Right lobe of liver (tissue), 6 donors: Measurements from ENCODE around the gene DOK5. TPM values are rescaled to one million over a fixed set of nuclear protein-coding genes. Genes with fewer than 3 reads are reported as not detected.
A peak's percentile ranks its signal among the peaks of the same experiment; 100 is the strongest.

Source experiments
- ATAC-seq, 4 donors: fragments of 200-7000 bp; cut with Tn5 transposase; one replicate each; pipeline ENCODE4 v1.9.1; 2020; ENCODE audit warnings: mild to moderate bottlenecking in 4 of 4, moderate library complexity in 4 of 4
- DNase-seq, 3 donors: peaks; one replicate each; pipeline ENCODE4 v3.0.0-alpha.2; 2020
- H3K27ac ChIP-seq, 3 donors: fragments of 200-600 bp; one replicate each; pipeline ENCODE4 v1.8.0; 2022
- H3K27me3 ChIP-seq, 2 donors: fragments of 200-600 bp; one replicate each; pipeline ENCODE4 v1.8.0; 2022
- H3K36me3 ChIP-seq, 4 donors: fragments of 200-600 bp; sonication (generic) in 1 of 4; one replicate each; pipeline versions ENCODE4 v1.5.1 to v1.8.0; 2017 to 2022; ENCODE audit warnings: control low read depth in 1 of 4
- H3K4me1 ChIP-seq, 4 donors: fragments of 200-600 bp; sonication (generic) in 1 of 4; one replicate each; pipeline versions ENCODE4 v1.5.1 to v1.8.0; 2017 to 2022; ENCODE audit warnings: control low read depth in 1 of 4
- H3K4me3 ChIP-seq, 3 donors: fragments of 200-600 bp; one replicate each; pipeline ENCODE4 v1.8.0; 2022
- H3K9me3 ChIP-seq, 4 donors: fragments of 200-600 bp; sonication (generic) in 1 of 4; one replicate each; pipeline versions ENCODE4 v1.5.1 to v1.8.0; 2017 to 2022; ENCODE audit warnings: control low read depth in 1 of 4
- CTCF ChIP-seq, 4 donors: fragments of 200-600 bp in 3 of 4; fragments of 450-650 bp in 1 of 4; IDR thresholded peaks; one replicate each; pipeline versions ENCODE4 v1.5.1 to v1.8.0; 2016 to 2022; ENCODE audit warnings: antibody characterized with exemption in 4 of 4, mild to moderate bottlenecking in 2 of 4
- POLR2A ChIP-seq: fragments of 450-650 bp; IDR thresholded peaks from one replicate; pipeline ENCODE4 v1.6.1; 2017; ENCODE audit warnings: antibody characterized with exemption, mild to moderate bottlenecking
- WGBS: methylation state at CpG from one replicate; pipeline ENCODE4 v1.1.6; 2018; ENCODE audit warnings: low coverage, low lambda C conversion rate; ENCODE audit not compliant: insufficient coverage; ENCODE audit errors: missing lambda C conversion rate; 5-methylcytosine and 5-hydroxymethylcytosine counted together
- intact Hi-C, 2 donors: fragments of 100-400 bp; cut with DNase I; formaldehyde crosslinking; loops; one replicate each; pipeline versions ENCODE4 v1.11.2 to v1.14.1; 2022
- total RNA-seq, 6 experiments: library from RNA; depleted of rRNA in 2 of 6; stranded (reverse); fragments of >200 nt in 2 of 6; fragmentation: NEBNext Ultra II Directional in 3 of 6; extraction: Animal tissue kit (Norgen Biotek cat#: 25700) in 3 of 6; gene quantifications; one replicate each; pipeline versions ENCODE4 v1.1.0 to v1.2.4, GENCODE V29; 2016 to 2023
- donor health status: DM: no; HTN: yes; CAD: no.
- donor health status: DM: no; HTN: no; CAD: no.
- donor health status: DM: no; HTN: no; CAD: no.
- donor health status: DM: no; HTN: yes; CAD: no.
- donor health status: DM: no; HTN: yes; CAD: no.

Gene DOK5
- total RNA-seq, 6 experiments from 2014 or later = 0.43 to 0.69 TPM; not detected in 4

- intact Hi-C loops = loop anchor here (5.0 to 10.0 kb wide), 2 partner anchors 424 to 436 kb away; no protein-coding TSS in a partner anchor
- WGBS = 60% methylated on average over 9 of the region's 9 CpGs
- Histone ChIP-seq H3K4me1 (peaks cover 0 to 10% (median 4%) of the 10 kb centered on the region in 4 donors), H3K4me3 (no peak overlapping the region), H3K36me3 (no peaks in the 10 kb centered on the region), H3K27me3 (no peaks in the 10 kb centered on the region), H3K27ac (no peak overlapping the region), H3K9me3 (no peaks in the 10 kb centered on the region)
- TF ChIP-seq CTCF (IDR thresholded peaks at IDR 0.05) (no peak), POLR2A (no peak)
- no peak for DNase-seq
- no peak for ATAC-seq
Measured at GRCh38 chr20:54648421-54649142, 173.2 kb downstream of the DOK5 start.

GRCh38 chr20:54649511-54649962 lies 174.1 kb downstream of the DOK5 start:
- Histone ChIP-seq H3K9me3 (no peaks in the 10 kb centered on the region), H3K36me3 (no peaks in the 10 kb centered on the region), H3K27me3 (no peaks in the 10 kb centered on the region), H3K4me3 (no peak overlapping the region), H3K4me1 (peaks cover 0 to 10% (median 4%) of the 10 kb centered on the region in 4 donors), H3K27ac (no peak overlapping the region)
- DNase-seq = peak; percentile 74 to 82 (median 75)
- WGBS = 5% methylated on average over 8 of the region's 8 CpGs
- TF ChIP-seq POLR2A (no peak), CTCF (IDR thresholded peaks at IDR 0.05) (peak; percentile 55 to 87 (median 83))
- intact Hi-C loops = loop anchor here (5.0 to 10.0 kb wide), 2 partner anchors 425 to 437 kb away; no protein-coding TSS in a partner anchor
- peak; percentile 89 to 93 (median 91) for ATAC-seq

- WGBS = 32% methylated on average over 4 of the region's 4 CpGs
- DNase-seq = no peak
- Histone ChIP-seq H3K9me3 (no peaks in the 10 kb centered on the region), H3K27ac (no peak overlapping the region), H3K36me3 (no peaks in the 10 kb centered on the region), H3K27me3 (no peaks in the 10 kb centered on the region), H3K4me1 (peaks cover 0 to 10% (median 4%) of the 10 kb centered on the region in 4 donors), H3K4me3 (no peak overlapping the region)
- TF ChIP-seq CTCF (IDR thresholded peaks at IDR 0.05) = no peak
- TF ChIP-seq POLR2A = no peak
- intact Hi-C loops = no loop called here
- peak in 1 of 4 donors; percentile 33 for ATAC-seq
Measured at GRCh38 chr20:54650052-54650719, 174.8 kb downstream of the DOK5 start.

GRCh38 chr20:54651252-54651651 lies 175.9 kb downstream of the DOK5 start:
- 60% methylated on average over 3 of the region's 3 CpGs for WGBS
- TF ChIP-seq CTCF (IDR thresholded peaks at IDR 0.05) = no peak
- TF ChIP-seq POLR2A = no peak
- Histone ChIP-seq H3K9me3 (no peaks in the 10 kb centered on the region), H3K4me3 (no peak overlapping the region), H3K27me3 (no peaks in the 10 kb centered on the region), H3K27ac (no peak overlapping the region), H3K36me3 (no peaks in the 10 kb centered on the region), H3K4me1 (peaks cover 0 to 5% (median 2%) of the 10 kb centered on the region in 4 donors)
- ATAC-seq (no peak), DNase-seq (no peak)
- intact Hi-C loops = no loop called here
